ENCODE measurements around the gene PRPF40B.
"Not testable (repeated sequence)": the region's sequence is repeated elsewhere in the genome, so short reads cannot be mapped to it uniquely, and the experiment has no call there.

Gene PRPF40B

GRCh38 chr12:49609059-49609874 lies 14.1 kb upstream of the PRPF40B start:
- no peak for DNase-seq (ENCODE audit: low spot score)

GRCh38 chr12:49609875-49610154 lies 13.5 kb upstream of the PRPF40B start:
- DNase-seq (ENCODE audit: low spot score): no peak

GRCh38 chr12:49610785-49611184 lies 12.6 kb upstream of the PRPF40B start:
- not testable (repeated sequence) for DNase-seq (ENCODE audit: low spot score)

- no peak for DNase-seq (ENCODE audit: low spot score)
Measured at GRCh38 chr12:49612210-49612609, 11.2 kb upstream of the PRPF40B start.

- no peak for DNase-seq (ENCODE audit: low spot score)
Measured at GRCh38 chr12:49615725-49616124, 7.6 kb upstream of the PRPF40B start.

- DNase-seq (ENCODE audit: low spot score): no peak
Measured at GRCh38 chr12:49616533-49617219, 6.7 kb upstream of the PRPF40B start.

GRCh38 chr12:49618576-49618975 lies 4.8 kb upstream of the PRPF40B start:
- DNase-seq (ENCODE audit: low spot score): no peak

- DNase-seq (ENCODE audit: low spot score): no peak
Measured at GRCh38 chr12:49619286-49619685, 4.1 kb upstream of the PRPF40B start.

GRCh38 chr12:49621651-49622500 lies 1.5 kb upstream of the PRPF40B start:
- no peak for DNase-seq (ENCODE audit: low spot score)

- peak; percentile 67 for DNase-seq (ENCODE audit: low spot score)
Measured at GRCh38 chr12:49622501-49623141, 740 bp upstream of the PRPF40B start.

GRCh38 chr12:49624921-49625577 lies 1.7 kb downstream of the PRPF40B start:
- no peak for DNase-seq (ENCODE audit: low spot score)

- DNase-seq (ENCODE audit: low spot score): peak; percentile 11
Measured at GRCh38 chr12:49626169-49626835, 2.9 kb downstream of the PRPF40B start.

GRCh38 chr12:49626836-49627235 lies 3.5 kb downstream of the PRPF40B start:
- no peak for DNase-seq (ENCODE audit: low spot score)

GRCh38 chr12:49627752-49628360 lies 4.5 kb downstream of the PRPF40B start:
- DNase-seq (ENCODE audit: low spot score): no peak

GRCh38 chr12:49631336-49631907 lies 8.1 kb downstream of the PRPF40B start:
- DNase-seq (ENCODE audit: low spot score): no peak

GRCh38 chr12:49632401-49632800 lies 9.0 kb downstream of the PRPF40B start:
- no peak for DNase-seq (ENCODE audit: low spot score)

GRCh38 chr12:49632986-49633702 lies 9.8 kb downstream of the PRPF40B start:
- no peak for DNase-seq (ENCODE audit: low spot score)

GRCh38 chr12:49633703-49634345 lies 10.5 kb downstream of the PRPF40B start:
- no peak for DNase-seq (ENCODE audit: low spot score)

GRCh38 chr12:49635036-49635435 lies 11.7 kb downstream of the PRPF40B start:
- no peak for DNase-seq (ENCODE audit: low spot score)

All from CD4-positive, alpha-beta T cell treated with Interleukin-6 at 100 ng/mL for 8 hours (primary cell).